Stimulated activated CD8-positive, alpha-beta memory T cell treated with anti-CD3 and anti-CD28 coated beads, Interleukin-7, amount 100 ng/mL, for 4 hours (primary cell): ENCODE measurements around the gene ADGRL3.

Experiments used
- DNase-seq, 2 donors: peaks; one replicate each; pipeline ENCODE4 v3.0.0-alpha.2; 2020; ENCODE audit warnings: low read depth in 2 of 2

The ADGRL3 gene

GRCh38 chr4:61549336-61549735, 349.2 kb downstream of the ADGRL3 start:
- DNase-seq, result no peak

- DNase-seq, result no peak
Observed at GRCh38 chr4:61553557-61554125, 353.5 kb downstream of the ADGRL3 start.

- no peak for DNase-seq
Observed at GRCh38 chr4:61555789-61556188, 355.7 kb downstream of the ADGRL3 start.

GRCh38 chr4:61556277-61556676, 356.2 kb downstream of the ADGRL3 start:
- no peak for DNase-seq

- DNase-seq, result no peak
Observed at GRCh38 chr4:61559396-61559795, 359.3 kb downstream of the ADGRL3 start.

- no peak for DNase-seq
Observed at GRCh38 chr4:61561028-61561427, 360.9 kb downstream of the ADGRL3 start.

- DNase-seq, result no peak
Observed at GRCh38 chr4:61571761-61572559, 371.8 kb downstream of the ADGRL3 start.

GRCh38 chr4:61575796-61576195, 375.7 kb downstream of the ADGRL3 start:
- DNase-seq, result no peak

GRCh38 chr4:61579786-61580185, 379.7 kb downstream of the ADGRL3 start:
- no peak for DNase-seq

GRCh38 chr4:61580721-61581377, 380.7 kb downstream of the ADGRL3 start:
- no peak for DNase-seq

- no peak for DNase-seq
Observed at GRCh38 chr4:61583696-61584095, 383.6 kb downstream of the ADGRL3 start.

GRCh38 chr4:61588621-61589402, 388.7 kb downstream of the ADGRL3 start:
- DNase-seq, result no peak

GRCh38 chr4:61590881-61591280, 390.8 kb downstream of the ADGRL3 start:
- no peak for DNase-seq

- DNase-seq, result no peak
Observed at GRCh38 chr4:61596606-61597340, 396.6 kb downstream of the ADGRL3 start.

GRCh38 chr4:61603086-61603485, 403.0 kb downstream of the ADGRL3 start:
- no peak for DNase-seq

GRCh38 chr4:61604054-61604453, 403.9 kb downstream of the ADGRL3 start:
- no peak for DNase-seq

GRCh38 chr4:61605984-61606383, 405.9 kb downstream of the ADGRL3 start:
- no peak for DNase-seq

GRCh38 chr4:61614231-61614630, 414.1 kb downstream of the ADGRL3 start:
- DNase-seq, result no peak

- no peak for DNase-seq
Observed at GRCh38 chr4:61619528-61619927, 419.4 kb downstream of the ADGRL3 start.

GRCh38 chr4:61628282-61628681, 428.2 kb downstream of the ADGRL3 start:
- no peak for DNase-seq

- DNase-seq, result no peak
Observed at GRCh38 chr4:61628727-61629126, 428.6 kb downstream of the ADGRL3 start.

GRCh38 chr4:61630548-61630947, 430.4 kb downstream of the ADGRL3 start:
- DNase-seq, result no peak
